K562 (cell line): ENCODE results near the gene RCOR2. TPM values are rescaled to one million over a fixed set of nuclear protein-coding genes. Genes with fewer than 3 reads are reported as not detected.

Experiments used
- ARHGAP35 ChIP-seq: fragments of 450-650 bp; IDR thresholded peaks from 2 replicates; pipeline ENCODE4 v1.6.1; 2018; ENCODE audit not compliant: partially characterized antibody
- CCAR2 ChIP-seq: fragments of 200-400 bp; formaldehyde crosslinking; IDR thresholded peaks from 2 replicates; pipeline ENCODE4 v1.6.1; 2017; ENCODE audit warnings: mild to moderate bottlenecking, low read depth, low read length
- FOXP1 ChIP-seq: sonication (generic); formaldehyde crosslinking; IDR thresholded peaks from 2 replicates; pipeline ENCODE4 v1.8.0; 2022; ENCODE audit warnings: mild to moderate bottlenecking, missing genetic modification reagents
- RB1 ChIP-seq: fragments of 450-650 bp; IDR thresholded peaks from 2 replicates; pipeline ENCODE4 v1.6.1; 2017; ENCODE audit warnings: low read depth, mild to moderate bottlenecking
- ZFP36 ChIP-seq: fragments of 150-350 bp; IDR thresholded peaks from 2 replicates; pipeline ENCODE4 v1.6.1; 2018; ENCODE audit warnings: low read length, low read depth; ENCODE audit not compliant: partially characterized antibody
- polyA plus RNA-seq, 8 experiments: library from polyadenylated mRNA; depleted of rRNA in 4 of 8; stranded (reverse) in 5 of 8; unstranded in 3 of 8; fragments of >200 nt; fragmentation: Nextera tagmentation in 2 of 8; fragmentation: Illumina TruSeq in 1 of 8; extraction: Ambion mirVana in 2 of 8; extraction: Trizol in 1 of 8; gene quantifications; 2 replicates each; pipeline versions ENCODE4 v1.2.1 to v1.2.3, GENCODE V29; 2011 to 2014; ENCODE audit warnings: inconsistent platforms in 1 of 8, missing spikeins in 1 of 8
- total RNA-seq, 7 experiments: library from RNA; depleted of rRNA in 6 of 7; stranded (reverse); fragments of >200 nt in 6 of 7; fragmentation: Illumina TruSeq in 2 of 7; extraction: Trizol in 2 of 7; gene quantifications; 2 replicates each; pipeline versions ENCODE4 v1.2.1 to v1.2.3, GENCODE V29; 2011 to 2021; ENCODE audit warnings: low replicate concordance in 1 of 7
- TF ChIP-seq, protein P1 (sequence below): fragments of 200-800 bp; sonication (Bioruptor generic); IDR thresholded peaks from 2 replicates; pipeline ENCODE4 v1.6.1; 2016; ENCODE audit warnings: missing genetic modification characterization, missing compliant biosample characterization
- TF ChIP-seq, protein P2 (sequence below): conservative IDR thresholded peaks from 2 replicates; pipeline ENCODE4 v1.6.1; 2011; ENCODE audit warnings: low read depth, mild to moderate bottlenecking, low read length; ENCODE audit not compliant: control insufficient read depth
- TF ChIP-seq, protein P3 (sequence below): fragments of 250-450 bp; sonication (Bioruptor Pico); IDR thresholded peaks from 2 replicates; pipeline ENCODE4 v1.4.0; 2020; ENCODE audit warnings: mild to moderate bottlenecking, moderate library complexity, borderline replicate concordance
- TF ChIP-seq, protein P4 (sequence below): fragments of 450-650 bp; formaldehyde crosslinking; IDR thresholded peaks from 2 replicates; pipeline ENCODE4 v1.4.0; 2020; ENCODE audit warnings: mild to moderate bottlenecking, moderate library complexity
- TF ChIP-seq, protein P5 (sequence below): fragments of 250-450 bp; sonication (Bioruptor Pico); IDR thresholded peaks from 2 replicates; pipeline ENCODE4 v1.5.0; 2022; ENCODE audit warnings: mild to moderate bottlenecking
- TF ChIP-seq, protein P6 (sequence below): fragments of 250-450 bp; sonication (Bioruptor Pico); IDR thresholded peaks from 2 replicates; pipeline ENCODE4 v1.4.0; 2020

The RCOR2 gene
- total and polyA plus RNA-seq, 9 of the 15 experiments (the other 6 are each of a cell fraction or from before 2014, with no cell fraction given) = 0.04 to 6.5 (median 2.5) TPM; not detected in 1

DNA sequence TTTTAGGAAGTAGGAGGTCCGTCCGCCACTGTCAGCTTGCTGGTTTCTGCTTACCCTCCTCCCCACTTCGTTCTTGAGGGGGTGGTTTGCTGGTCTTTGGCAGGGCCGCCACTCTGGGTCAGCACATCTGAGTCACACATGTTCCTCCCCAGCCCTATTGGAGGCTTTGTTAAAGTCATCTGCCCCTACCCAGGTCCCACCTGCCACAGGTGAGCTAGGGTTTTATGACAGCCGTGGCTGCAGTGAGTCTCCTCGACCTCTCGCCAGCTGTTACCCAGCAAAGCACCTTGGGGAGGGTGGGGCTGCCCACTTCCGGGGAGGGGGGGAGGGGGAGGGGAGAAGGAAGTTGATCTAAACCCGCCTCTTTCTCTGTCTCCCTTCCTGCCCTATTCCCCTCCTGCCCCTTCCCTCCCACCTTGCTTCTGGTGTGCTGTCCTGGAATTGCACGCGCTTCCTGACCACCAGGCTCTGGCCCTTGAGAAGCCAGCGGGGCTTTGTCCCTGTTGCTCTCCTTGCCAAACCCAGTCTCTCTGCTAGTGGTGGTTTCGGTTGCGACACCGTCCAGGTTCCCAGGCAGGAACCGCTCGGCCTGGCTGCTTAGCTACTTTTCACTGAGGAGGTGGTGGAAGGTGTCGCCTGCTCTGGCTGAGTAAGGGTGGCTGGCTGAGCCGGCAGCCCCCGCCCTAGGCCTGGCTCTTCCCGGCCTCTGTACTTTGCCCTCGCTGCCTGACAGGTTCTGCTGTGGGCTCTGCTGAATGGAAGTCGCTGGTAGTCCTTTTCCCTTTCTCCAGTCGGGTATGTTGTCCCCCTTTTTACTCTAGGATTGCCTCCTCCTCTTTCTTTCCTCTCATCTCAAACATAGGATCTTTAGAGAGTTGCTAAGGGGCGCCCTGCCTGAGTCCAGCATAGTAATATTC lies 28.5 kb downstream of the RCOR2 start (continued):
- TF ChIP-seq, protein P1, sequence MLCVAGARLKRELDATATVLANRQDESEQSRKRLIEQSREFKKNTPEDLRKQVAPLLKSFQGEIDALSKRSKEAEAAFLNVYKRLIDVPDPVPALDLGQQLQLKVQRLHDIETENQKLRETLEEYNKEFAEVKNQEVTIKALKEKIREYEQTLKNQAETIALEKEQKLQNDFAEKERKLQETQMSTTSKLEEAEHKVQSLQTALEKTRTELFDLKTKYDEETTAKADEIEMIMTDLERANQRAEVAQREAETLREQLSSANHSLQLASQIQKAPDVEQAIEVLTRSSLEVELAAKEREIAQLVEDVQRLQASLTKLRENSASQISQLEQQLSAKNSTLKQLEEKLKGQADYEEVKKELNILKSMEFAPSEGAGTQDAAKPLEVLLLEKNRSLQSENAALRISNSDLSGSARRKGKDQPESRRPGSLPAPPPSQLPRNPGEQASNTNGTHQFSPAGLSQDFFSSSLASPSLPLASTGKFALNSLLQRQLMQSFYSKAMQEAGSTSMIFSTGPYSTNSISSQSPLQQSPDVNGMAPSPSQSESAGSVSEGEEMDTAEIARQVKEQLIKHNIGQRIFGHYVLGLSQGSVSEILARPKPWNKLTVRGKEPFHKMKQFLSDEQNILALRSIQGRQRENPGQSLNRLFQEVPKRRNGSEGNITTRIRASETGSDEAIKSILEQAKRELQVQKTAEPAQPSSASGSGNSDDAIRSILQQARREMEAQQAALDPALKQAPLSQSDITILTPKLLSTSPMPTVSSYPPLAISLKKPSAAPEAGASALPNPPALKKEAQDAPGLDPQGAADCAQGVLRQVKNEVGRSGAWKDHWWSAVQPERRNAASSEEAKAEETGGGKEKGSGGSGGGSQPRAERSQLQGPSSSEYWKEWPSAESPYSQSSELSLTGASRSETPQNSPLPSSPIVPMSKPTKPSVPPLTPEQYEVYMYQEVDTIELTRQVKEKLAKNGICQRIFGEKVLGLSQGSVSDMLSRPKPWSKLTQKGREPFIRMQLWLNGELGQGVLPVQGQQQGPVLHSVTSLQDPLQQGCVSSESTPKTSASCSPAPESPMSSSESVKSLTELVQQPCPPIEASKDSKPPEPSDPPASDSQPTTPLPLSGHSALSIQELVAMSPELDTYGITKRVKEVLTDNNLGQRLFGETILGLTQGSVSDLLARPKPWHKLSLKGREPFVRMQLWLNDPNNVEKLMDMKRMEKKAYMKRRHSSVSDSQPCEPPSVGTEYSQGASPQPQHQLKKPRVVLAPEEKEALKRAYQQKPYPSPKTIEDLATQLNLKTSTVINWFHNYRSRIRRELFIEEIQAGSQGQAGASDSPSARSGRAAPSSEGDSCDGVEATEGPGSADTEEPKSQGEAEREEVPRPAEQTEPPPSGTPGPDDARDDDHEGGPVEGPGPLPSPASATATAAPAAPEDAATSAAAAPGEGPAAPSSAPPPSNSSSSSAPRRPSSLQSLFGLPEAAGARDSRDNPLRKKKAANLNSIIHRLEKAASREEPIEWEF = no peak
- TF ChIP-seq, protein P2, sequence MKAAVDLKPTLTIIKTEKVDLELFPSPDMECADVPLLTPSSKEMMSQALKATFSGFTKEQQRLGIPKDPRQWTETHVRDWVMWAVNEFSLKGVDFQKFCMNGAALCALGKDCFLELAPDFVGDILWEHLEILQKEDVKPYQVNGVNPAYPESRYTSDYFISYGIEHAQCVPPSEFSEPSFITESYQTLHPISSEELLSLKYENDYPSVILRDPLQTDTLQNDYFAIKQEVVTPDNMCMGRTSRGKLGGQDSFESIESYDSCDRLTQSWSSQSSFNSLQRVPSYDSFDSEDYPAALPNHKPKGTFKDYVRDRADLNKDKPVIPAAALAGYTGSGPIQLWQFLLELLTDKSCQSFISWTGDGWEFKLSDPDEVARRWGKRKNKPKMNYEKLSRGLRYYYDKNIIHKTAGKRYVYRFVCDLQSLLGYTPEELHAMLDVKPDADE = 0 out of 2 replicates have a peak, but pooled peaks have one; percentile 37
- TF ChIP-seq, protein P3, sequence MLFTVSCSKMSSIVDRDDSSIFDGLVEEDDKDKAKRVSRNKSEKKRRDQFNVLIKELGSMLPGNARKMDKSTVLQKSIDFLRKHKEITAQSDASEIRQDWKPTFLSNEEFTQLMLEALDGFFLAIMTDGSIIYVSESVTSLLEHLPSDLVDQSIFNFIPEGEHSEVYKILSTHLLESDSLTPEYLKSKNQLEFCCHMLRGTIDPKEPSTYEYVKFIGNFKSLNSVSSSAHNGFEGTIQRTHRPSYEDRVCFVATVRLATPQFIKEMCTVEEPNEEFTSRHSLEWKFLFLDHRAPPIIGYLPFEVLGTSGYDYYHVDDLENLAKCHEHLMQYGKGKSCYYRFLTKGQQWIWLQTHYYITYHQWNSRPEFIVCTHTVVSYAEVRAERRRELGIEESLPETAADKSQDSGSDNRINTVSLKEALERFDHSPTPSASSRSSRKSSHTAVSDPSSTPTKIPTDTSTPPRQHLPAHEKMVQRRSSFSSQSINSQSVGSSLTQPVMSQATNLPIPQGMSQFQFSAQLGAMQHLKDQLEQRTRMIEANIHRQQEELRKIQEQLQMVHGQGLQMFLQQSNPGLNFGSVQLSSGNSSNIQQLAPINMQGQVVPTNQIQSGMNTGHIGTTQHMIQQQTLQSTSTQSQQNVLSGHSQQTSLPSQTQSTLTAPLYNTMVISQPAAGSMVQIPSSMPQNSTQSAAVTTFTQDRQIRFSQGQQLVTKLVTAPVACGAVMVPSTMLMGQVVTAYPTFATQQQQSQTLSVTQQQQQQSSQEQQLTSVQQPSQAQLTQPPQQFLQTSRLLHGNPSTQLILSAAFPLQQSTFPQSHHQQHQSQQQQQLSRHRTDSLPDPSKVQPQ (CRISPR knock-in tag) = no peak
- no peak for TF ChIP-seq ZFP36
- TF ChIP-seq, protein P4, sequence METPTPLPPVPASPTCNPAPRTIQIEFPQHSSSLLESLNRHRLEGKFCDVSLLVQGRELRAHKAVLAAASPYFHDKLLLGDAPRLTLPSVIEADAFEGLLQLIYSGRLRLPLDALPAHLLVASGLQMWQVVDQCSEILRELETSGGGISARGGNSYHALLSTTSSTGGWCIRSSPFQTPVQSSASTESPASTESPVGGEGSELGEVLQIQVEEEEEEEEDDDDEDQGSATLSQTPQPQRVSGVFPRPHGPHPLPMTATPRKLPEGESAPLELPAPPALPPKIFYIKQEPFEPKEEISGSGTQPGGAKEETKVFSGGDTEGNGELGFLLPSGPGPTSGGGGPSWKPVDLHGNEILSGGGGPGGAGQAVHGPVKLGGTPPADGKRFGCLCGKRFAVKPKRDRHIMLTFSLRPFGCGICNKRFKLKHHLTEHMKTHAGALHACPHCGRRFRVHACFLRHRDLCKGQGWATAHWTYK (CRISPR knock-in tag) = no peak
- TF ChIP-seq ARHGAP35 = no peak
- TF ChIP-seq FOXP1 (CRISPR knock-in tag) = 0 out of 2 replicates have a peak, but pooled peaks have one; percentile 41
- TF ChIP-seq, protein P5, sequence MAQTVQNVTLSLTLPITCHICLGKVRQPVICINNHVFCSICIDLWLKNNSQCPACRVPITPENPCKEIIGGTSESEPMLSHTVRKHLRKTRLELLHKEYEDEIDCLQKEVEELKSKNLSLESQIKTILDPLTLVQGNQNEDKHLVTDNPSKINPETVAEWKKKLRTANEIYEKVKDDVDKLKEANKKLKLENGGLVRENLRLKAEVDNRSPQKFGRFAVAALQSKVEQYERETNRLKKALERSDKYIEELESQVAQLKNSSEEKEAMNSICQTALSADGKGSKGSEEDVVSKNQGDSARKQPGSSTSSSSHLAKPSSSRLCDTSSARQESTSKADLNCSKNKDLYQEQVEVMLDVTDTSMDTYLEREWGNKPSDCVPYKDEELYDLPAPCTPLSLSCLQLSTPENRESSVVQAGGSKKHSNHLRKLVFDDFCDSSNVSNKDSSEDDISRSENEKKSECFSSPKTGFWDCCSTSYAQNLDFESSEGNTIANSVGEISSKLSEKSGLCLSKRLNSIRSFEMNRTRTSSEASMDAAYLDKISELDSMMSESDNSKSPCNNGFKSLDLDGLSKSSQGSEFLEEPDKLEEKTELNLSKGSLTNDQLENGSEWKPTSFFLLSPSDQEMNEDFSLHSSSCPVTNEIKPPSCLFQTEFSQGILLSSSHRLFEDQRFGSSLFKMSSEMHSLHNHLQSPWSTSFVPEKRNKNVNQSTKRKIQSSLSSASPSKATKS (CRISPR knock-in tag) = no peak
- TF ChIP-seq RB1 = peak; percentile 58
- no peak for TF ChIP-seq CCAR2
- TF ChIP-seq, protein P6, sequence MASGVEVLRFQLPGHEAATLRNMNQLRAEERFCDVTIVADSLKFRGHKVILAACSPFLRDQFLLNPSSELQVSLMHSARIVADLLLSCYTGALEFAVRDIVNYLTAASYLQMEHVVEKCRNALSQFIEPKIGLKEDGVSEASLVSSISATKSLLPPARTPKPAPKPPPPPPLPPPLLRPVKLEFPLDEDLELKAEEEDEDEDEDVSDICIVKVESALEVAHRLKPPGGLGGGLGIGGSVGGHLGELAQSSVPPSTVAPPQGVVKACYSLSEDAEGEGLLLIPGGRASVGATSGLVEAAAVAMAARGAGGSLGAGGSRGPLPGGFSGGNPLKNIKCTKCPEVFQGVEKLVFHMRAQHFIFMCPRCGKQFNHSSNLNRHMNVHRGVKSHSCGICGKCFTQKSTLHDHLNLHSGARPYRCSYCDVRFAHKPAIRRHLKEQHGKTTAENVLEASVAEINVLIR (CRISPR knock-in tag) = no peak
